ENCODE results near the gene NOTCH1.
"Not testable (repeated sequence)": the region's sequence is repeated elsewhere in the genome, so short reads cannot be mapped to it uniquely, and the experiment has no call there.

The NOTCH1 gene

GRCh38 chr9:136578915-136579649 lies 33.2 kb upstream of the NOTCH1 start:
- peak; percentile 33 to 42 for DNase-seq

DNA sequence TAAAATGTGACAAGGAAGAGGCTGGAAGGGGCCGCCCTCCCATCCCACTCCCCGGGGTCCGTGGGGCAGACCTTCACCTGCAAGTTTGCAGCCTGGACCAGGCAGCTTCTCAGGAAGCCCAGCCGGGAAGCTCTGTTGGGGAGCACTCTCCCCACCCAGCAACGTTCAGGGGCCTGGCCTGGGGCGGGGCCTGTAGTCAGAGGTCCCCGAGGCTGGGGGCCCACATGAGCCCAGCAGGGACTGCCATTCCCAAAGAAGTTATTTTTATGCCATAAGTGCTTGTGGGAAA lies 32.7 kb upstream of the NOTCH1 start:
- DNase-seq = no peak

GRCh38 chr9:136577941-136578625 lies 32.2 kb upstream of the NOTCH1 start:
- no peak for DNase-seq

GRCh38 chr9:136576269-136576626 lies 30.4 kb upstream of the NOTCH1 start:
- DNase-seq = no peak

GRCh38 chr9:136575626-136576268 lies 29.9 kb upstream of the NOTCH1 start:
- DNase-seq = no peak

DNA sequence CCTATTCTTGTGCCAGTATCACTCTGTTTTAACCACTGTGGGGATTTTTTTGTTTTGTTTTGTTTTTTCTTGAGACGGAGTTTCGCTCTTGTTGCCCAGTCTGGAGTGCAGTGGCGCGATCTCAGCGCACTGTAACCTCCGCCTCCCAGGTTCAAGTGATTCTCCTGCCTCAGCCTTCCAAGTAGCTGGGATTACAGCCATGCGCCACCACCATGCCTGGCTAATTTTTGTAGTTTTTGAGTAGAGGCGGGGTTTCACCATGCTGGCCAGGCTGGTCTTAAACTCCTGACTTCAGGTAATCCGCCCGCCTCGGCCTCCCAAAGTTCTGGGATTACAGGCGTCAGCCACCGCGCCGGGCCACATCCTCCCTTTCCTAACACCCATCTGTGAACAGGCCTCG lies 28.8 kb upstream of the NOTCH1 start:
- not testable (repeated sequence) for DNase-seq

DNA sequence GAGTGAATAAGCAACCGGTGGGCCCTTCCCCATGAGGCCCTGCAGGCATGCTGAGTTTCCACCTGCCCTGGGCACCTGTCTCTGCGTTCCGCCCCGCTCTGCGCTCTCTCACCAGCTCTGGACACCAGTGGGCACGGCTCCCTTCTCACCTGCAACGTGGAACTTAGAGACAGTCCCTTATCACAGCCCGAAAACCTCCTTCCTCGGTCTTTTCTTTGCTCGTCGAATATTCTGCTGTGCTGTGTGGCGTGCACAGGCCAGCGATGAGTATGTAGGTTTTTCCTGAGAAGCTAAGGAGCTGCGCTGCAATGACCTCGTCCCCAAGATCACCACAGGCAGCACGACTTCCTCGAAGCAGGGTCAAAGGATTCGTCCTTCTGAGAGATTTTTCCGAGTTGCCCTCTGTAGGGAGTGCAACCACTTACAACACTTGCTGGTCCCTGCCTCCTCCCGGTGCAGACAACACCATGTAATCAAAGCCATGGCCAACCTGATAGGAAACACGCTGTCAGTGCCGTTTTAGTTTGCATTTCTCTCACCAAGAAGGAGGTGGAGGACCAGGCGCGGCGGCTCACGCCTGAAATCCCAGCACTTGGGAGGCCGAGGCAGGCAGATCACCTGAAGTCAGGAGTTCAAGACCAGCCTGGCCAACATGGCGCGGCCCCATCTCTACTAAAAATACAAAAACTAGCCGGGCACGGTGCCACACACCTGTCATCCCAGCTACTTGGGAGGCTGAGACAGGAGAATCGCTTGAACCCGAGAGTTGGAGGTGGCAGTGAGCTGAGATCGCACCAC lies 27.2 kb upstream of the NOTCH1 start:
- DNase-seq = no peak

DNA sequence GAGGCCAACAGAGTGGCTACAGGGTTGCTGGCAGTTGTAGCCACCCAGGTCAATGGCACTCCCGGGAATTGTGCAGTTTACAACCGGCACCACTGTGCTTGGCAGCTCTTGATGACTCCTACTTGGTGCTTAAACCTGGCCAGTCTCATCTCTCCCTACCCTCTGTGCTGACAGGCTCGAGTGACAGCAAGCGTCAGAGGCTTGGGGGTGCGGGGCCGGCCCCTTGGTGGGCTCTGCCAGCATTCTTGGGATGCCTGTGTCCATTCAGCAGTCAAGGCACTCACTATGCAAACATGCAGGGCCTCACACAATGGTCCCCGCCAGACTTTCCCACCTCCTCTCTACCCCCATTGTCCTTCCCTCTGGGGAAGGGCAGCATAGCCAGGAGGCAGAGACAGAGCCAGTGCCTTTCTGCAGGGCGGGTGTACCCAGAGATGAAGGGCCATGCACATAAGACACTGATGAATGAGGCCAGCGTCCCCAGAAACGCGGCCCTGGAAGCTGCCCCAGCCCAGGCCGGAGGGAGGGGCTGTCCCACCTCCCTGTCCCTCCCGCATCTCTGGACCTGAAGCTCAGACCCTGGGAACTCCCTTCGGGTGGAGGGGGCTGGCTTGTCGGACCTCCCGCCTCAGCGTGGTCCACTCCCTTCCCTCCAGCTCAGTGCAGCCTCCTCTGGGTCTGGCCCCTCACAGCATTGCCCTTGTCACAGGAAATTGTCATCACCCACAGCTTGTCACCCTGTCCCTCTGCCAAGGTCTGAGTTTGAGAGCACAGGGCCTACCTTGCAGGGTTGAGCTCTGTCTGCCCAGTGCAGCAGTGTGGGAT lies 26.4 kb upstream of the NOTCH1 start:
- no peak for DNase-seq

- DNase-seq = no peak
These were observed 25.7 kb upstream of the NOTCH1 start for GRCh38 chr9:136571531-136571930.

- no peak for DNase-seq
These were observed 25.1 kb upstream of the NOTCH1 start for GRCh38 chr9:136570916-136571315.

GRCh38 chr9:136570191-136570845 lies 24.5 kb upstream of the NOTCH1 start:
- no peak for DNase-seq

- no peak for DNase-seq
These were observed 23.8 kb upstream of the NOTCH1 start for GRCh38 chr9:136569526-136570148.

GRCh38 chr9:136568288-136569081 lies 22.6 kb upstream of the NOTCH1 start:
- DNase-seq = no peak

DNA sequence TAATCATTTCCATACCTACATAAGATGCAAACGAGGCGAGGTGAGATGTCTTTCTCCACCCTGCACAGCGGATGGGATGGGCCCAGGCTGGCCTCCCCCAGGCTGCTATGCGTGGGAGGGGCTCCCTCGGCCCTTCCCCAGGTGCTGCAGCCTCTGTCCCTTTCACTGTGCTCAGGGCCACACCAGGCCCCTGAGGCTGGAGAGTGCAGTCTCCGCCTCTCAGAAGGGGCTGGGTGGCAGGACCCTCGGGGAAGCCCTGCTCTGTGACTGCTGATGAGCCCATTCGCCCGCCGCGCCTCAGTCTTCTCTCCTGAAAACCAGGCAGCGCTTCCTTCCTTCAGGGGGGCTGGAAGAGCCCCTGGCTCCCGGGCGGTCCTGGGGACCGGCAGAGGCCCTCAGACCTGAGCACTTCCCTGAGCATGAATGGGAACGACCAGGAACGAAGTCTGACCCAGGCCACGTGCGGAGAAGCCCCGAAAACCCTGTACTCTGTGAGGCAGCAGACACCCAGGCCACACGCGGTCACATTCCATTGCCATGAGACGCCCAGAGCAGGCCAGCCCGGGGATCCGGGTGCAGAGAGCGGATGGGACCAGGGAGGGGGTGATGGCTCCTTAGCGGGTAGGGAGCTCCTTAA lies 21.9 kb upstream of the NOTCH1 start:
- DNase-seq = no peak

GRCh38 chr9:136566901-136567300 lies 21.1 kb upstream of the NOTCH1 start:
- DNase-seq = no peak

GRCh38 chr9:136566553-136566895 lies 20.7 kb upstream of the NOTCH1 start:
- DNase-seq = no peak

GRCh38 chr9:136565715-136566552 lies 20.1 kb upstream of the NOTCH1 start:
- DNase-seq = no peak

DNA sequence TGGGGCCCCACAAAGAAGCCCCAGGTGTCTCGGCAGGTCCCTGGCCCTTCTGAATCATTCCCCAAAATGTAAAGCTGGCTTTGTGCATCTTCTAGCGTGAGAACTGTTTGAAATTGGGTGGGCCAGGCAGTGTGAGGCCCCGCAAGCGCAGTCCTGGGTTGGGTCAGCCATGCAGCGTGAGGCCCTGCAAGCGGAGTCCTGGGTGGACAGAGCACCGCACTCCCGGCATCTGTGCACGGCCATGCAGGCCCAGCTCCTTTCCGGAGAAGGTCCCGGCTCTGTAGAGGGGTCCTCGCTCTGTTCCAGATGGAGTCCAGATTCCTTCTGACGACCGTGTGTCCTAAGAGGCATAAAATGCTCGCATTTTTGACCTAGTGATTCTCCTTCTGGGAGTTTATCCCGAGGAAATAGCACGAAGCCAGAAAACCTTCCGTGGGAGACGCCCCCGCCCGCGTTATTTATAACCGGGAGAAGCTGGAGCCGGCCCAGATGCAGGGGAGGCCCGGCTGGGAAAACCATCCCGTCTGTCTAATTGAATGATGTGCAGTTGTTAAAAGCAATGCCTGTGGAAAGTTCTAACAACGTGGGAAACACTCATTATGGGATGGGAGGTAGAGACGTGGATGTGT lies 19.4 kb upstream of the NOTCH1 start:
- no peak for DNase-seq

Measured in NCI-H1930 (cell line).